Activated gamma-delta T cell (primary cell): ENCODE results near the gene SECTM1.
"Not testable (repeated sequence)": the region's sequence is repeated elsewhere in the genome, so short reads cannot be mapped to it uniquely, and the experiment has no call there.

Experiments
- DNase-seq: peaks from one replicate; lab custom pipeline; 2025; lab: John Stamatoyannopoulos, UW

SECTM1 gene

GRCh38 chr17:82369211-82369610 lies 35.6 kb upstream of the SECTM1 start:
- DNase-seq: no peak

- DNase-seq: no peak
These were observed 34.4 kb upstream of the SECTM1 start for GRCh38 chr17:82367724-82368524.

GRCh38 chr17:82366749-82367148 lies 33.2 kb upstream of the SECTM1 start:
- no peak for DNase-seq

GRCh38 chr17:82365606-82366295 lies 32.2 kb upstream of the SECTM1 start:
- DNase-seq: no peak

GRCh38 chr17:82361885-82362633 lies 28.5 kb upstream of the SECTM1 start:
- no peak for DNase-seq

DNA sequence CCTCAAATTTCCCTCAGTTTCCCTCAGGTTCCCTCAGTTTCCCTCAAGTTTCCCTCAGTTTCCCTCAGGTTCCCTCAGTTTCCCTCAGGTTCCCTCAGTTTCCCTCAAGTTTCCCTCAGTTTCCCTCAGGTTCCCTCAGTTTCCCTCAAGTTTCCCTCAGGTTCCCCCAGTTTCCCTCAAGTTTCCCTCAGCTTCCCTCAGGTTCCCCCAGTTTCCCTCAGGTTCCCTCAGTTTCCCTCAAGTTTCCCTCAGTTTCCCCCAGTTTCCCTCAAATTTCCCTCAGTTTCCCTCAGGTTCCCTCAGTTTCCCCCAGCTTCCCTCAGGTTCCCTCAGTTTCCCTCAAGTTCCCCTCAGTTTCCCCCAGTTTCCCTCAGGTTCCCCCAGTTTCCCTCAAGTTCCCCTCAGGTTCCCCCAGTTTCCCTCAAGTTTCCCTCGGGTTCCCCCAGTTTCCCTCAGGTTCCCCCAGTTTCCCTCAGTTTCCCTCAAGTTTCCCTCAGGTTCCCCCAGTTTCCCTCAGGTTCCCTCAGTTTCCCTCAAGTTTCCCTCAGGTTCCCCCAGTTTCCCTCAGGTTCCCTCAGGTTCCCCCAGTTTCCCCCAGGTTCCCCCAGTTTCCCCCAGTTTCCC lies 26.0 kb upstream of the SECTM1 start:
- not testable (repeated sequence) for DNase-seq

DNA sequence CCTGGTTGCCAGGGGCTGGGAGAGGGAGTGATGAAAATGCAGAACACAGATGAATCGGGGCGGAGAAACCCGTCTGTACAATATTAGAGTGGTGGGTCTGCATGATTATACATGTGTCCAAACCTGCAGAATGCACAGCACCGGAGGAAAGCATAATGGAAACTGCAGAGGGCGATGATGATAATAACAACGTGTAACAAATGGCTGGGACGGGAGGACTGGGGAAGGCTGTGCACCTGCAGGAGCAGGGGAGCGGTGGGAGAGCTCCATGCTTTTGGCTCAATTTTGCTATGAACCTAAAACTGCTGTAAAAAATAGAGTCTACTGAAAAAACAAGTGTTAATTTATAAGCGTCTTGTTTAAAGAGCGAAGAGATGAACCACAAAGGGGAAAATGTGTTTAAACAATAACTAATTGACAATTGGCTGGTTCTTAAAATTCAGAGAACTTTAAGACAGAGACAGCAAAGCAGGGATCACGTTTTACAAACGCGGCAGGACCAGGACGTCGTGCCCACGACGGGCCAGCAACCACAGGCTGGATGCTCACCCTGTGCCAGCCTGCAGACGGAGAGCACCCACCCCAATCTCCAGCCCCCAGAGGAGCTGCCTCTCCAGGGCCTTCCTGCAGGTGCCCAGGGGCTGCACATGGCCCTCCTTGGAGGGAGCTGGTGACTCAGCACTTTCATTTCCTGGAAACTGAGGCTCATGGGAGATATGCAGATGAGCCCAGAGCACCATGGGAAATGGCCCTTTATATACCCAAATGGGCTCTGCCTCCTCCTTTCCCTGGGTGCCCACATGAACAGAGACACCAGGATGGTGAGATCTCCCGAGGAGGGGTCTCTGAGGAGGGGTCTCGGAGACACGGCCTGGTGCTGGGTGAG lies 25.1 kb upstream of the SECTM1 start, which contains the start of gene TEX19:
TEX19 (plus strand) TSS at position 783 of the 886 bp plus-strand sequence. CDS start 2,904 bp downstream, outside the sequence.
- no peak for DNase-seq

- DNase-seq: no peak
These were observed 23.8 kb upstream of the SECTM1 start for GRCh38 chr17:82357394-82357793.

DNA sequence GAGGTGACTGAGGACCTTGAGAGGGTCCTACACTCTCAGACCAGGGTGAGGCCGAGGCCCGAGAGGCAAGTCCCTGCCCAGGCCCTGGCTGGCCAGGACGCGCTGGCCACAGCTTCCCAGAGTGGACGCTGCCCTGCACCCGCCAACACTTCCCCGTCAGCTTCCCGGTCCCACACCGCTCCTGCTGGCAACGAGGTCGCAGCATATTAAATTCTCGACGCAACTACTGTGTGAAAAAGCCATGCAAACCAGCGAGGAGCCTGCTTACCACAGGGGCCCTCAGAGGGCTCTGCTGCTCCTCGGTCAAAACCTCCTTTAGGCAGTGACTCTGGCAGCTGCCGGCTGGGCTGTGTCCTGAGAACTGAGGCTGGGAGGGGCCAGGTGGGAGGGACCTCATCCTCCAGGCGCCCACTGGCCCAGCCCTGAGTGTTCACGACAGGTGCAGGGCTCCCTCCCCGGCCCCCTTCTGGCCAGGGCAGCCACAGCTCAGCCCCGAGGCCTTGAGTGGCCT lies 23.3 kb upstream of the SECTM1 start:
- DNase-seq: no peak

DNA sequence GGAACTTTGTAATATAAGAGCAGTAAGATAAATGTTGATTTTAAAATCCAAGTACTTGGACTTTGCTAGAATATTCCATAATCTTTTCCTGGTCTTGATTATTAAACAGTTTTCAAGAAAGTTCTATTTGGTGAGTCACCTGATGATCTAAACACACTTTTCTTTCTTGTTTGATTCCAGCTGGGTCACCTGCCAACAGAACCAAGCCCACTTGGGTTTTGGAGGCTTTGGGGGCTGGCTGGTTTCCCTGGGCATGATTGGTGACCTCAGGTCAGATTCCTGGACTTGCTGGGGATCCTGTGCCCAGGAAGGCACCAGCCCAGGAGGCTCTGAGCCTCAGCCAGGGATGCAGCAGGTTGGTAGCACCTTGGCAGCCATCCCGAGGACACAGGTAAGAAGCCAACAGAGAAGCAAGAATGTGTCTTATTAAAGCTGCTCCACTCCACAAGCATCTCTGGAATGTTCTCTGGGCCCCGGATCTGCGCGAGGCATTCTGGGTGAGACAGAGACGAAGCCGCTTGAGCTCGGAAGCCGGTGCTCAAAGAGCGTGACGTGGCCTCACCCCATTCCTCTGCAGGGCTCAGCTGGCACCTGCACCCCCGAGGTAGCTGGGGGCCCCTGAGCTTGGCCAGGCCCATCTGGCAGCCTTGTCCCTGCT lies 22.3 kb upstream of the SECTM1 start:
- DNase-seq: no peak

GRCh38 chr17:82354804-82355308 lies 21.3 kb upstream of the SECTM1 start:
- no peak for DNase-seq

GRCh38 chr17:82353484-82353883 lies 19.9 kb upstream of the SECTM1 start:
- no peak for DNase-seq

DNA sequence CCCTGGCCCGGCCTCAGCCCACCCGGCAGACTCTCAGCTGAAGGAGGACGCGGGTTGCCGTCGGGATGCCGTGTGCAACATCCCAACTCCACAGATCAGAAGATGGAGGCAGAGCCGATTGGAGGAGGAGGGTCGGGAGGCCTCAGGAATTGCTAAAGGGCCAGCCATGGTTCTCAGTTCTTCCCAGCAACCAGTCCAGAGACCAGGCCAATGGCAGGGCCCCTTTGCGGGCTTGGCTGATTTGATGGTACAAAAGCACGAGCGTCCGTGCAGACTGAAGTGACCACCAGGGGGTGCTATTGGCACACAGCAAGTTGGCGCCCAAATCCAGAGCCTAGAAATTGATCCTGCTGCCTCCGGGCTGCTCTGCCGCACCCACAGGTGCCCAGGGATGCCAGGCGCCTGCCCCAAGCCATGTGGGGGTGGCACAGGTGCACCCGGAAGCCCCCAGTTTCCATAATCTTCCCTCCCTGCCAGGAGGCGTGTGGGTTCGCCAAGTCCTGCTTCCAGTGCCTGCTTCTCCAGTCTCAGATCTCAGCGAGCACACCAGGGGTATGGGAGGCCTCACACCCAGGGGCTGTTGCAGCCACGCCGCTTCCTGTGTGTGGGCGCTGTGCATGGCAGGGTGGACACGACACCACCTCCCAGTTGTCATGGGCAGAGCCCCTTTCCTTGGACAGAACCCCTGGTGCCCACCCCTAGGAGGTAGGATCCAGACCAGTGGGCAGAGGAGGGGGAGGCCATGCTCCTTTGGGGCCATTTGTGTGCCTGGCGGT lies 18.3 kb upstream of the SECTM1 start:
- no peak for DNase-seq

DNA sequence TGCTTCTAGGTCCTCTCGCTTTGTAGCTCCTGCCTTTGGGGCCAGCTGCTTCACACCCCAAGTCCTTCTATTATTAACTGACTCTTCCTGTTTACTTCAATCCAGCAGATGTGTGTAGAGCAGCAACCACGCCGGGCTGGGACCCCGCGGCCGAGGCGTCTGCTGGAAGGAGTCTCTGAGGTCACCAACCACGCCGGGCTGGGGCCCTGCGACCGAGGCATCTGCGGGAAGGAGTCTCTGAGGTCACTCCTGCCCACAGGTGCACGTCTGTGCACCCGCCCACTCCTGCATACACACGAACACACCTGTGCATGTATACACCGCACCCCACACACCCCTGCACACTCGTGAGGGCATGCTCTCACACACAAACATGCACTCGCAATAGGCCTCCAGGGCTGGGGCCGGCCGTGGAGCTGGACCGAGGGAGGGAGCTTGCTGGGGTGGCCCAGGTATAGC lies 17.7 kb upstream of the SECTM1 start:
- DNase-seq: no peak

DNA sequence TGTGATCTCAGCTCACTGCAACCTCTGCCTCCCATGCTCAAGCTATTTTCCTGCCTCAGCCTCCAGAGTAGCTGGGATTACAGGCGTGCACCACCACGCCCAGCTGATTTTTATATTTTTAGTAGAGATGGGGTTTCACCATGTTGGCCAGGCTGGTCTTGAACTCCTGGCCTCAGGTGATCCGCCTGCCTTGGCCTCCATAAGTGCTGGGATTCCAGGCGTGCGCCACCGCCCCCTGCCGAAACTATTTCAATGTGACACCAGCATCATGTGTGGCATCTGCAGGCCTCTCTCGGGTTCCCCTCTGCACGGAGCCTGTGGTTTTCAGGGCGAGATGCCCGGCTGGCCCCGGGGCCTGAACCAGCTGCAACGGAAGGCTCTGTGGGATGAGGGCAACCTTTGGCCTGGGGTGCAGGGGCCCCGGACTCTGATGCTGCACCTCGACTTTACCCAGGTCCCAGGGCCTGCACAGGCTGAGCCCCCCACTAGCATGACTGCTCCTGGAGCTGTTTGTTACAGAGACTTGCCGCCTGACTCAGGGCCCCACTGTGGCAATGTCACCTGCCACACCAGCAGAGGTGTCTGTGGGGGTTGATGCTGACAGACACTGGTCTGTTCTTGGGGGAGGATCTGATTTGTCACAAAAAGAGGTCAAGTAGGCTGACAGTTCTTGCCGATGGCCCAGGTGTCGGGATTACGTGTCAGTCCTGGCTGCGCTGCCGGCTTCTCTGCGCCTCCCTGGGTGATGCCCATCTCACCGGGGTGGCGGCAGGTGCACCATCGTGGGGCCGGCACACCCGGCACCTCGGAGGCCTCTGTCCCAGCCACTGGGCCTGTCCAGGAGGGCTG lies 16.8 kb upstream of the SECTM1 start:
- no peak for DNase-seq

DNA sequence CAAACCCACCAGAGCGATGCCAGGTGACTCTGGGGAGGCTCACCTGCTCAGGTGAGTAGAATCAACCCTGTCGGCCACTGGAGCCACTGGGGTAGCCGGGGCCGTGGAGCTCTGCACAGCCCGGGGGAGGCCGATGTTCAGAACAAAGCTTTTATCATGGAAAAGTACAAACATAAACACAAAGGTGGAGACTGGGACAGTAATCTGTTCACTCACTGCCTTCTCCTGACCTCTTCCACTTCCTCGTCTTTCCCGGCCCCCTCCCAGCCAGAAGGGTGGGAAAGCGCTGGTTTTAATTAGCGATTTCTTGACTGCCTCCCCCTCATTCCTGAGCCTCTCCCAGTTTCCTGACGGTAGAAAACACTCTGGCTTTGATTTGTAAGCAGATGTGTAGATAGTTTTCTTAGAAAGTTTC lies 15.7 kb upstream of the SECTM1 start:
- no peak for DNase-seq

DNA sequence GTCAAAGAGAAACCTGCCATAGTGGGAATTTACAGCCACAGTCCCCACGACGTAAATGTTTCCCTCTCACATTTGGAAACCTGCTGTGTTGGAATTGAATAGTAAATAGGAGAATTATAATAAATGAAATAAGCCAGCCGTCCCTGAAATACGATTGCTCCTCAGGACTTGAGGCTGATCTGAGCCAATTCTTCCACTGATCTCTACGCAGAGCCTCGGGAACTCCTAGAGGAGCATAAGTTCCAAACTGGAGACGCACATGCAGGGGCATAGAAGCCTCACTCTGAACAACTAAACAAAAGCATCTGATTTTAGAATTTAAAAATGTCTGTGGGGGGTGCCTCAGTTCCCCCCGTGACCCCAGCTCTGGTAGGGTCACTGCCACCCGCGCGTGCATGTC lies 15.3 kb upstream of the SECTM1 start:
- no peak for DNase-seq

- no peak for DNase-seq
These were observed 14.9 kb upstream of the SECTM1 start for GRCh38 chr17:82348434-82348833.
